ENCODE data around the gene SCGB3A2.

DNA sequence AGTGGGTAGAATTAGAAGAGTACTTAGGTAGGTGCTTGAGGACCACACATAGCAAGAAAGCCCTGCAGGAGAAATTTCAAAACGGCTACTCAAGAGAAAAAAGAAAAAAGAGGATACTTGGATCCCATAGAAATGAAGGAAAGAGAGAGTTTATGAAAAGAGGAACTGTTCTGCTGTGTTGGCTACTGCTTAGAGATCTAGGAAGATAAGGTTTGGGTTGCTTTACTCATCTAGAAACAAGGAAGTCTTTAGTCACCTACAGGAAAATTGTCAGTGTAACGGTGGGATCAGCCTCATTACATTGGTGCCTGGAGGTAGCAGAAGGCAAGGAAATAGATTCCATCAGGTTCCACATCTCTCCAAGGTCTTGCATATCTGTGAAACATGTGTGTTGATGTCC lies 42.6 kb downstream of the SCGB3A2 start:
- TF ChIP-seq POLR2AphosphoS5 (IDR thresholded peaks at IDR 0.05; ENCODE audit: low read depth, low read length) (no peak), EZH2 (IDR thresholded peaks at IDR 0.05; ENCODE audit: low read depth, low read length, severe bottlenecking) (no peak), CBX5 (IDR thresholded peaks at IDR 0.05; ENCODE audit: low read depth, low read length) (no peak), MAX (IDR thresholded peaks at IDR 0.05) (no peak), CEBPB (IDR thresholded peaks at IDR 0.05; ENCODE audit: low read depth, low read length) (no peak), RFX5 (IDR thresholded peaks at IDR 0.05; ENCODE audit: borderline replicate concordance, low read depth, low read length) (no peak)
